Activated effector memory CD4-positive, alpha-beta T cell treated with anti-CD3 and anti-CD28 coated beads, Interleukin-2, amount 50 U/mL, for 16 hours (primary cell): ENCODE results near the gene KDM2A.

ENCODE experiments used
- DNase-seq: peaks from one replicate; pipeline ENCODE4 v3.0.0-alpha.2; 2020

KDM2A gene

GRCh38 chr11:67239783-67240575 lies 120.9 kb downstream of the KDM2A start:
- DNase-seq = peak; percentile 98

GRCh38 chr11:67240576-67241389 lies 121.7 kb downstream of the KDM2A start:
- peak; percentile 93 for DNase-seq

- no peak for DNase-seq
Measured at GRCh38 chr11:67242548-67242947, 123.5 kb downstream of the KDM2A start.

- DNase-seq = no peak
Measured at GRCh38 chr11:67243051-67243450, 124.0 kb downstream of the KDM2A start.

GRCh38 chr11:67245046-67245445 lies 126.0 kb downstream of the KDM2A start:
- no peak for DNase-seq

GRCh38 chr11:67247946-67248550 lies 129.0 kb downstream of the KDM2A start:
- no peak for DNase-seq

GRCh38 chr11:67248653-67249052 lies 129.6 kb downstream of the KDM2A start:
- DNase-seq = no peak

GRCh38 chr11:67250059-67251043 lies 131.3 kb downstream of the KDM2A start:
- no peak for DNase-seq

- DNase-seq = no peak
Measured at GRCh38 chr11:67251841-67252240, 132.8 kb downstream of the KDM2A start.

GRCh38 chr11:67252831-67253239 lies 133.8 kb downstream of the KDM2A start:
- no peak for DNase-seq

GRCh38 chr11:67253872-67254624 lies 135.0 kb downstream of the KDM2A start:
- no peak for DNase-seq

- DNase-seq = no peak
Measured at GRCh38 chr11:67254798-67255197, 135.7 kb downstream of the KDM2A start.

- DNase-seq = no peak
Measured at GRCh38 chr11:67255353-67255752, 136.3 kb downstream of the KDM2A start.

- no peak for DNase-seq
Measured at GRCh38 chr11:67255864-67256263, 136.8 kb downstream of the KDM2A start.

GRCh38 chr11:67256477-67257135 lies 137.5 kb downstream of the KDM2A start:
- no peak for DNase-seq

- peak; percentile 44 for DNase-seq
Measured at GRCh38 chr11:67260406-67260805, 141.3 kb downstream of the KDM2A start.

- DNase-seq = peak; percentile 77
Measured at GRCh38 chr11:67260885-67261639, 142.0 kb downstream of the KDM2A start.

GRCh38 chr11:67261640-67261945 lies 142.5 kb downstream of the KDM2A start:
- no peak for DNase-seq

GRCh38 chr11:67261946-67262681 lies 143.1 kb downstream of the KDM2A start:
- DNase-seq = peak; percentile 62
